GM18526 (cell line): Measurements from ENCODE around the gene KRTAP4-8.
"Not testable (repeated sequence)": the region's sequence is repeated elsewhere in the genome, so short reads cannot be mapped to it uniquely, and the experiment has no call there.

Experiments
- POLR2A ChIP-seq: IDR thresholded peaks from 3 replicates; pipeline ENCODE4 v1.6.1; 2011; ENCODE audit not compliant: insufficient read length; ENCODE audit errors: extremely low read depth

The KRTAP4-8 gene

DNA sequence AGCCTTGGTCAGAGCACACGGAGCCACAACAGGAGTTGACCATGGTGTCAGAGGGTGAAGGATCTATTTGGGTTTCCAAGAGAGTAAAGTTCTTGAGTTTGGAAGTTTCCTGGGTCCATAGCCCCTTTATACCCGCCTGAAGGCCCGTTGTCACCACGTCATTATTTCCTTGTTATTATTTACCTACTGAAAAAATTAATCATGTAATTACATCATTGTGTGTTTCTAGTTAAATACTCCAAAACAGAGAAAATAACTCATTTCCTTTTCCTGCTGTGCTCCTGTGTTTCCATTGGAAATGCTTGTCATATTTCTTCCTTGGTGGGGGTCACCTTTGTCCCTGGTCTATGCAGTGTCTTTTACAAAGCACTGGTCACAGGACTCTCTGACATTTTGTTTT lies at the start of gene KRTAP4-8:
KRTAP4-8 (minus strand) TSS at position 101 of the 400 bp plus-strand sequence; CDS start at position 43, 58 bp downstream.
- TF ChIP-seq POLR2A, result no peak

- no peak for TF ChIP-seq POLR2A
Observed at GRCh38 chr17:41145261-41145660, 47.3 kb upstream of the KRTAP4-8 start.

GRCh38 chr17:41144846-41145245 lies 46.9 kb upstream of the KRTAP4-8 start:
- no peak for TF ChIP-seq POLR2A

GRCh38 chr17:41141361-41141760 lies 43.4 kb upstream of the KRTAP4-8 start:
- TF ChIP-seq POLR2A, result no peak

- no peak for TF ChIP-seq POLR2A
Observed at GRCh38 chr17:41140360-41141131, 42.6 kb upstream of the KRTAP4-8 start, which contains the start of gene KRTAP4-6. KRTAP4-6 (minus strand) TSS chr17:41140544; CDS start chr17:41140487, 57 bp downstream.

- TF ChIP-seq POLR2A, result no peak
Observed at GRCh38 chr17:41133880-41134735, 36.2 kb upstream of the KRTAP4-8 start.

GRCh38 chr17:41131979-41132378 lies 34.0 kb upstream of the KRTAP4-8 start:
- no peak for TF ChIP-seq POLR2A

GRCh38 chr17:41127371-41127770 lies 29.4 kb upstream of the KRTAP4-8 start:
- TF ChIP-seq POLR2A, result no peak

DNA sequence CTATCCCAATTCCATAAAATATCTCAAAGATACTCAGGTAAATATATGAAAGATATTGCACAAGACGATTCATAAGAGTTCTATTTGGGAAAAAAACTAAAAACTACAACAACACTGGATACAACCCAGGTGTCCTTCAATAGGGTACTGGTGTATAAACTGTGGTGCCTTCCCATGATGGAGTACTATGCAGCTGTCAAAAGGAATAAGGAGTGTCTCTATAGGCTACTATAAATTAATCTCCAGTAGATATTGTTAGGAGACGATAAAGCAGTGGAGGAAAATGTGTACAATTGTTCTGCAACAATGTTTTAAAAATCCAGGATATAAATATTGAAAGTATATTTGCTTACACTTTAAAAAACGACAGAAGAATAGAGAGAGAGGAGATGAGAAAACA lies 28.5 kb upstream of the KRTAP4-8 start:
- TF ChIP-seq POLR2A, result no peak

DNA sequence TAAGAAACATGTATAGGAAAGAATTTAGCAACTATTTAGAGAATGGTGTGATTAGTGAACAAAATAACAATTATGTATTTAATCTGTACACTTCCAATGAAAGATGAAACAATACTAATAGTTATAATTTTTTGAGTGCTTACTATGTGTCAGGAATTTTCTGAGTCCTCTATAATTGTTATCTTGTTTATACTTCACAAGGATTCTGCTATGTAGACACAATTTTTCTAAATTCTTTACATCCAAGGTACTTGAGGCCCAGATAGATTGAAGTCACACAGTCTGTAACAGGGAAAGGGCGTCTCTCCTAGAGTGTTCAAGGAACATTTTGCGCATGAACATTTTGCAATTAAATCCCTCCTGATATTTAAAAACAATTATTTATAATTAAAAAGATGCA lies 27.1 kb upstream of the KRTAP4-8 start:
- TF ChIP-seq POLR2A, result no peak

DNA sequence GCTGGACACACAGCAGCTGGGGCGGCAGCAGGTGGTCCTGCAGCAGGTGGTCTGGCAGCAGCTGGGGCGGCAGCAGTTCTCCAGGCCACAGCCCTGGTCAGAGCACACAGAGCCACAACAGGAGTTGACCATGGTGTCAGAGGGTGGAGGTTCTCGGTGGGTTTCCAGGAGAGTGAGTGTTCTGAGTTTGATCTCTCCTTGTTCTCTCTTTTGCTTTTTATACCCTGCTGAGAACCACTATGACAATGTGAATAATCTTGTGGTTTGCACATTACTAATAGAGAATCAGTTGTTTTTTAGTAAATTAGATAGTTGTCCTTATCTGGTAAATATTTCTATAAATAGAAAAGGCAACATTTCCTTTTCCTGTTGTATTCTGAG lies 26.0 kb upstream of the KRTAP4-8 start, which contains the start of gene KRTAP4-12:
KRTAP4-12 (minus strand) TSS at position 192 of the 381 bp plus-strand sequence; CDS start at position 132, 60 bp downstream.
- not testable (repeated sequence) for TF ChIP-seq POLR2A

DNA sequence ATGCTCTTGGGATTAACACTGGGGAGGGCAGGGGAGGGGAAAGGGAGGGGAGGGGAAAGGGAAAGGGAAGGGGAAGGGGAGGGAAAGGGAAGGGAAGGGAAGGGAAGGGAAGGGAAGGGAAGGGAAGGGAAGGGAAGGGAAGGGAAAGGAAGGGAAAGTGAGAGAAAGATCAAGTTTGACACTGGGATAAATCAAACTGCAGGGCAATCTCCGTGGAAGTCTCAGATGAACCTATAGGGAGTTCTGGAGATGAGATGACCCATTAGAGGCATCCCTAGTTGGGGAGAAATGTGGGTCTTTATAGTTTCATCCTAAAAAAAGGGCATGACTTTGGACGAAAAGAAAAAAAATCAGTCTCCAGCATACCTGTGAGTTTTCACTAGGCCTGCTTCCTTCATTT lies 23.8 kb upstream of the KRTAP4-8 start:
- no peak for TF ChIP-seq POLR2A

DNA sequence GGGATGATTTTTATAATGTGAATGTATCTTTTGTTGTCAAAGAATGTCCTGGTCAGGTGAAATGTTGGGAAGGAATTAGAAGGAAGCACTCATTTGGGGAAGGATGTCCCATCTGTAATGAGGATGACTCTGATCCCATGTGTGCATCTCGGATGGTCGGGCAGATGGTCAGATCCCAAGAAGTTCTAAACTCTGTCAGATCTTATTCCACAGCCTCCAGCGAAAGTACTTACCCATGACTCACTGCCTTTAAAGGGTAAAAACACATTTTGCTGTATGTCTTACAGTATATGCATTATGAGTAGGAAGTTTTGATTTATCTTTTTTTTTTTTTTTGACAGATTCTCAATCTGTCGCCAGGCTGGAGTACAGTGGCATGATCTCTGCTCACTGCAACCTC lies 20.8 kb upstream of the KRTAP4-8 start:
- TF ChIP-seq POLR2A, result no peak

DNA sequence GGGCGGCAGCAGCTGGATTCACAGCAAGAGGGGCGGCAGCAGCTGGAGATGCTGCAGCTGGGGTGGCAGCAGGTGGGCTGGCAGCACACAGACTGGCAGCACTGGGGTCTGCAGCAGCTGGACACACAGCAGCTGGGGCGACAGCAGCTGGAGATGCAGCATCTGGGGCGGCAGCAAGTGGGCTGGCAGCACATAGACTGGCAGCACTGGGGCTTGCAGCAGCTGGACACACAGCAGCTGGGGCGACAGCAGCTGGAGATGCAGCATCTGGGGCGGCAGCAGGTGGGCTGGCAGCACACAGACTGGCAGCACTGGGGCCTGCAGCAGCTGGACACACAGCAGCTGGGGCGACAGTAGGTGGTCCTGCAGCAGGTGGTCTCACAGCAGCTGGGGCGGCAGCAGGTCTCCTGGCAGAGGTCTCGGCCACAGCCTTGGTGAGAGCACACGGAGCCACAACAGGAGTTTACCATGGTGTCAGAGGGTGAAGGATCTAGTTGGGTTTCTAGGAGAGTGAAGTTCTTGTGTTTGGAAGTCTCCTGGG lies 20.0 kb upstream of the KRTAP4-8 start, which contains the start of gene KRTAP4-11:
KRTAP4-11 (minus strand) TSS at position 528 of the 541 bp plus-strand sequence; CDS start at position 470, 58 bp downstream.
- not testable (repeated sequence) for TF ChIP-seq POLR2A

DNA sequence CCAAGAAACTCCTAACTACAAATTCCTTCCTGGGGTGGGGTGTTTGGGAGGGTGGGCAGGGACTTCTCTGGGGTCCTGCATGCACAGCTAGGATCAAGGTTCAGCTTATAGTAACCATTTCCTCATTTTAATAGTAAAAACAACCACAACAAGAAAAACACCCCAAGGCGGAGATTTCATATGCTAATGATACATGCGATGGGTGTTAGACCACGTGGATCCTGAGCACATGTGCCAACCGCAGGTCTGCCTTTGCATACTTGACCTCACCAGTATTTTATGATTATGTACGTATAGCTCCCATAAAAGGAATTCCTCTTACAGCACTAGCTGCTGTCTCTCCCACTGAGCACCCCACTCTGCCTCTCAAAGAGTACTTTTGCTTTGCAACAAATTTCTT lies 18.4 kb upstream of the KRTAP4-8 start:
- TF ChIP-seq POLR2A, result no peak
